Coronary artery (tissue), 2 donors: ENCODE measurements around the gene KIF5A.
A peak's percentile ranks its signal among the peaks of the same experiment; 100 is the strongest.

Source experiments
- DNase-seq: peaks from one replicate; pipeline ENCODE4 v3.0.0-alpha.2; 2017; ENCODE audit warnings: low spot score
- H3K27ac ChIP-seq, 2 donors: fragments of 200-600 bp; sonication (generic); one replicate each; pipeline ENCODE4 v1.5.1; 2016 to 2019
- H3K4me3 ChIP-seq: fragments of 200-600 bp; sonication (generic); 2 replicates; pipeline ENCODE4 v1.5.1; 2016; ENCODE audit warnings: mild to moderate bottlenecking, moderate library complexity
- CTCF ChIP-seq: fragments of 200-600 bp; sonication (generic); IDR thresholded peaks from one replicate; pipeline ENCODE4 v1.5.1; 2019; ENCODE audit warnings: antibody characterized with exemption

KIF5A gene

DNA sequence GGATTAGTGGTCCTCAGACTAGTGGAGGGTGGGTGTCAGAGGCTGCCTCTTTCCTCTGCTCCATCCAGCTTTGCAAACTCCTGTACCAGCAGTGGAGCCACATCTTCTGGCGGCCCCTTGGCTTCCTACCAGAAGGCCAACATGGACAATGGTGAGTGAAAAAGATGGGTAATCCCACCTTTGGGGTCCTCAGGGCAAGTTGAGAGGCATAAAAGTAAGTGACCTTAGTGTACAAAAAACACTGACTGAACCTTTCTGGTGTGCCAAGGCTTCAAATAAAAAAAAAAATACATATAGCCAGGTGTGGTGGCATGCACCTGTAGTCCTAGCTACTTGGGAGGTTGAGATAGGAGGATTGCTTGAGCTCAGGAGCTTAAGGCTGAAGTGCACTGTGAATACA, 32.0 kb downstream of the KIF5A start:
- H3K27ac ChIP-seq, result no peak overlapping the region
- no peak for DNase-seq
- TF ChIP-seq CTCF, result no peak
- H3K4me3 ChIP-seq, result no peak overlapping the region

GRCh38 chr12:57582440-57582839, 32.6 kb downstream of the KIF5A start:
- H3K27ac ChIP-seq, result no peak overlapping the region
- H3K4me3 ChIP-seq, result no peak overlapping the region
- TF ChIP-seq CTCF, result no peak
- DNase-seq, result no peak

DNA sequence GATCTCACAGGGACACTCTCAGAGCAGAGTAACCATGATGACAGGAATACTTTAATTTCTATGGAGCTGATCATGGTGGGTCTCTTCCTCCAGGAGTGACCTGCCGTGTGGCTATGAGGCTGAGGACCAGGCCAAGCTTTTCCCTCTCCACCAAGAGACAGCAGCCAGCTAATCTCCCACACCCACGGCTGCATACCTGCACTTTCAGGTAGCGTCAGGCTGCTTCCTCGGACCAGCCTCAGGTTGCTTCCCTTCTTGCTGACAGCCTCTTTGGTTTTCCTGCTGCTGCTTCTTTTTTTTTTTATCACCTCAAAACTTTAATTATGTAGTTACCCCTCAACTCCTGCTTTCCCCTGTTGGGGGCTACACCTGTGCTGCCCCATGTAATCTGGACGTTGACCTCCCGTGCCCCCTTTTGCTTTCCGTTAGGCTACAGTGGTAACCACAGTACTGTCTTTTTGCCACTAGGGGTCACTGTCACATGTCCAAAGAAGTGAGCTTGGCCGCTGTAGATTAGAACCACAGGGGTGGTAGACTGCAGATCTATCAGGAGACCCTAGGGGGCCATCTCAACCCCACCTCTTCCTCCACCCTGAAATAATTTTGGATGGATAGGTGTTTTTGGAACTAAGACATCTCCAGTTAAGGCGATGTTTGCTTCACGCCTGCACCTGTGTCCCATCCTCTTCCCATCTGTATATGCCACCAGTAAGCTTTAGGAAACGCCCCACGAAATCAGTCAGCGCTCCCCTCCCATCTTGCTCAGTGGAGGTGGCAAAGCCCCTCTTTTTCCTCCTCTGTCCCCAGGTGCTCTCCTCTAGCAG, 33.4 kb downstream of the KIF5A start:
- Histone ChIP-seq H3K4me3 (no peak overlapping the region), H3K27ac (no peak overlapping the region)
- peak; percentile 79 for DNase-seq
- peak; percentile 76 for TF ChIP-seq CTCF

GRCh38 chr12:57584050-57584449, 34.2 kb downstream of the KIF5A start:
- Histone ChIP-seq H3K27ac (no peak overlapping the region), H3K4me3 (no peak overlapping the region)
- DNase-seq, result no peak
- TF ChIP-seq CTCF, result no peak

- H3K4me3 ChIP-seq, result no peak overlapping the region
- no peak for DNase-seq
- TF ChIP-seq CTCF, result no peak
- H3K27ac ChIP-seq, result no peak overlapping the region
Observed at GRCh38 chr12:57584690-57585089, 34.8 kb downstream of the KIF5A start.

DNA sequence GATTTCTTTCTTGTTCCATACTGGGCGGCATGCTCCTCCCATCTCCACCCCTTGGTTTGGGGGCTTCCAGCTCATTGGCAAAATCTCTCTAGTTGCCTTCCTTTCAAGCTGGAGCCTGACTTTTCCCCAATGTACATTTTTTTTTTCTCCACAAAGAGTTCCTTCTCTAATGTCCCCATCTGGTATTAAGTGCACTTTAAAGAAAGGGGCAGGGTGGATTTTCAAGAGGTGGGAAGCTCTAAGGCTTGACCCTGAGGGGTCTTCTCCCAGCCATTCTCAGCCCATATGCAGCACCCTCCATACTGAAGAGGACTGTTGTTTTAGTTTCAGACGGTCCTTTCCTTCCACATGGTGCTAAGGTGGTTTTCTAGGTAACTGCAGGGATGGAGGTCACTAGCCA, 35.3 kb downstream of the KIF5A start:
- H3K4me3 ChIP-seq, result no peak overlapping the region
- DNase-seq, result no peak
- TF ChIP-seq CTCF, result no peak
- no peak overlapping the region for H3K27ac ChIP-seq

DNA sequence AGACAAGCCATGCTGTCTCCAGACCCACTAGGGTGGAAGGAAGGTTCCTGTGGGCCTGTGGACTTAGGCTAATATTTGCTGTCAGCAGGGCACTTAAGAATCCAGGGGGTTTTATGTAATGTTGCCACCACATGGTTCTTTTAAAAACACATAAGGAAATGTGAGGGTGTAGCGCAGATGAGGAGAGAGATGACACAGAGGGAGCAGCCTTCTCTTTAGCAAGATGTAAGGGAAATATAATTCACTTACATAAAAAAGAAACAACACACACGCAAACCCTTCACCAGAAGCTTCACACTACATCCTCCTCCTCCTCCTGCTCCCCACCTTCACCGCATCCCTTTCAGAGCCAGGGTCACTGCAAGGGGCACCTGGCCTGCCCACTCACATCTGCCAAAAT, 36.3 kb downstream of the KIF5A start:
- no peak for DNase-seq
- H3K4me3 ChIP-seq, result no peak overlapping the region
- no peak overlapping the region for H3K27ac ChIP-seq
- no peak for TF ChIP-seq CTCF
